Activated CD4-positive, alpha-beta memory T cell treated with anti-CD3 and anti-CD28 coated beads for 36 hours (primary cell): Measurements from ENCODE around the gene ABHD15. TPM values are rescaled to one million over a fixed set of nuclear protein-coding genes. Genes with fewer than 3 reads are reported as not detected.
A peak's percentile ranks its signal among the peaks of the same experiment; 100 is the strongest.

Experiments used
- CTCF ChIA-PET: fragments of 350-600 bp; sonication (Branson Sonifier 250); formaldehyde crosslinking; loops from one replicate; lab custom pipeline; 2021; ENCODE audit warnings: antibody characterized with exemption, inconsistent platforms; lab: Charles Lee
- POLR2A ChIA-PET: fragments of 350-600 bp; sonication (Branson Sonifier 250); formaldehyde crosslinking; loops from one replicate; lab custom pipeline; 2021; ENCODE audit warnings: antibody characterized with exemption; lab: Charles Lee
- DNase-seq: peaks from one replicate; pipeline ENCODE4 v3.0.0-alpha.2; 2020
- H3K27ac Mint-ChIP-seq: one replicate; pipeline ENCODE4 v1.8.0; 2021; ENCODE audit warnings: mixed read lengths
- H3K27me3 Mint-ChIP-seq: one replicate; pipeline ENCODE4 v1.8.0; 2021; ENCODE audit warnings: mixed read lengths
- H3K36me3 Mint-ChIP-seq: one replicate; pipeline ENCODE4 v1.8.0; 2021; ENCODE audit warnings: mixed read lengths
- H3K4me1 Mint-ChIP-seq: one replicate; pipeline ENCODE4 v1.8.0; 2021; ENCODE audit warnings: low read depth, mixed read lengths
- H3K4me3 Mint-ChIP-seq: one replicate; pipeline ENCODE4 v1.8.0; 2021; ENCODE audit warnings: mild to moderate bottlenecking, mixed read lengths
- H3K9me3 Mint-ChIP-seq: one replicate; pipeline ENCODE4 v1.8.0; 2021; ENCODE audit warnings: mixed read lengths
- intact Hi-C: fragments of 100-400 bp; cut with micrococcal nuclease; formaldehyde crosslinking; loops from one replicate; pipeline ENCODE4 v1.15.1; 2023
- total RNA-seq, 2 experiments: library from RNA; stranded (reverse); gene quantifications; one replicate each; pipeline ENCODE4 v1.2.3, GENCODE V29; 2021

Gene ABHD15
- total RNA-seq, 2 experiments from 2014 or later, result 8.9 to 9.8 TPM

DNA sequence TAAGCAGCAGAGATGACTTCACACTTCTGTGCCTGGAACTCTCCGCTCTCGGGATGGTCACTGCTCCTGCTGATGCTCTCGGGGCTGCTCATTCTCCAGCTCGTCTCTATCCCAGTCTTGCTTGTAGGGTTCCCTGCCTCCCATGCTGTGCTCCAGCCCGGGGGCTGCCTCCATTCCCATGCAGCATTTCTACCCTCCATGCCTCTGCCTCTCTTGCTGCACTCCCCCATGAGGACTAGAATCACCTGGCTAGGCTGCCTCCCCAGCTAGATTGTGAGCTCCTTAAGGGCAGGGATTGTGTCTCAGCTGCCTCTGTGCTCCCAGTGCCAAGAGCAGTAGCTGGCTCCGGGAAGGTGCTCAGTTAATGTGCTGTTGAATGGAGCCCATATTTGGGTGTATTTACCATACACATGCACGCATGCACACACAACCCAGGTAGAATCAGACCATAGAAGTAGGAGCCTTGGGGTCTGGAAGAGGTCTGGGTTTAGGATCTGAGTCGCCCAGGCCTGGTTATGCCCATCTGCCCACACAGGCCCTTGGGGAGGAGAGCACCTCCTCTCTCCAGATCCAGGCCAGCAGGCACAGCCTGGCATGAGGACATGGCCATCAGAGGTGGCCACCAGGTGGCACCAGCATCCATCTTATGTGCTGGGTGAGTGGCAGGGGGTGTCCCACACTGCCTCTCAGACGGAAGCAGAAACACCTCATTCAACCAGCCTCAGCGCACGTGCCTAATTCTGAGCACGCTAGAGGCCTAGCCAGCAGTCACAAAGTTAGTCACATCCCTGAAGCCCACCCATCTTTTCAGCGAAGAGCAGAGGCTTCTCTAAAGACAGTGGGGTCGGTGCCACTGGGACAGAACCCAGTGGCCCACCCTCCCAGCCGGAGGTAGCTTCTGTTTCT lies 13.3 kb upstream of the ABHD15 start:
- H3K4me1 Mint-ChIP-seq, result peaks cover 12% of the 10 kb centered on the region
- peak overlapping the region; percentile 47 for H3K27ac Mint-ChIP-seq
- no peaks in the 10 kb centered on the region for H3K27me3 Mint-ChIP-seq
- intact Hi-C loops, result loop anchor here (1.0 to 10.0 kb wide), 6 partner anchors 11 to 355 kb away; partner anchors contain the start of genes SSH2 and TP53I13
- H3K9me3 Mint-ChIP-seq, result no peaks in the 10 kb centered on the region
- H3K4me3 Mint-ChIP-seq, result no peak overlapping the region
- CTCF ChIA-PET, result interaction anchor here (0.7 to 6.9 kb wide), 14 partner anchors 8 to 441 kb away, joined by 3 to 98 read pairs (median 5); partner anchors contain the start of gene ANKRD13B
- H3K36me3 Mint-ChIP-seq, result peaks cover 19% of the 10 kb centered on the region
- peak; percentile 94 for DNase-seq
- POLR2A ChIA-PET, result interaction anchor here (0.6 to 1.0 kb wide), 3 partner anchors 33 to 162 kb away, joined by 3 to 5 read pairs (median 4); no protein-coding TSS in a partner anchor

DNA sequence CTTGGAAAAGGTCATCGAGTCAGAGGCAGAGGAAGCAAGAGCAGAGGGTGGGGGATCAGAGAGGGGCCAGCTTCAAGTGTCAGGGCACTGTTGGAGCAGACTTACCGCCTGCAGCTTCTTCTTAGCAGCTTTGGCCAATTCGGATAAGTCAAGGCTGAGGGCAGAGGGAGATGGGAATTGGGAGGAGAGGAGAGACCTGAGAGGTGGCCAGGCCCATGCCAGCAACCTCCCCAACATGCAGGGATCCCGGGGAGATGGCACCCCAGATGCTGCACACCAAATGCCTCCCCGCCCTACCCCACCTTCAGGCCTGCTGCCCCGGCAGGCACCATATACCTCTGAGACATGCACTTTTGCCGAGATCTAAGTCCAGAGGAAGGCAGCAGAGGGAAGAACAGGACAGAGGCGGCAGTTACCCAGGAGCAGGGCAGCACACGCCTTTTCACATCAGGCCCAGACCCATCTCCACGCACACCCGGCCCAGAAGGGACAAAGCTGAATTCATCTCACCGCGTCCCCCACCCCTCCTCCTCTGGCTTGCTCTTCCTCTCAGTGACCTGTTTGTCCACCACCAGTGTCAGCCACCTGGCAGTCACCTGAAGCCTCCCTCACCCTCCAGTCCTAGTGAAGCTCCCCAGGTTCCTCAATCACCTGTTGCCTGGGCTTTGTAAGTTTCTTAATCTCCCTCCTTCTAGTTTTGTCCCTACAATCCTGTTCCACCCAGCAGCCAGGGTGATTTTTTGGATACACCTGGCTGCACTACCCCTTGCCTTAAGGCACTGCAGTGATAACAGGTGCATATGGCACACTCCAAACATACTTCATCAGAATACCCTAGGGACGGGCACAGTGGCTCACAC lies 12.0 kb upstream of the ABHD15 start:
- intact Hi-C loops, result no loop called here
- Mint-ChIP-seq H3K36me3 (peaks cover 21% of the 10 kb centered on the region), H3K27ac (no peak overlapping the region), H3K4me3 (no peak overlapping the region), H3K4me1 (peaks cover 5% of the 10 kb centered on the region), H3K27me3 (no peaks in the 10 kb centered on the region), H3K9me3 (no peaks in the 10 kb centered on the region)
- POLR2A ChIA-PET, result interaction anchor here (1.5 kb wide), 1 partner anchor 9 kb away, joined by 3 read pairs; no protein-coding TSS in a partner anchor
- no peak for DNase-seq
- CTCF ChIA-PET, result interaction anchor here (0.7 to 6.9 kb wide), 10 partner anchors 9 to 420 kb away, joined by 3 to 98 read pairs (median 5); partner anchors contain the start of gene ANKRD13B

DNA sequence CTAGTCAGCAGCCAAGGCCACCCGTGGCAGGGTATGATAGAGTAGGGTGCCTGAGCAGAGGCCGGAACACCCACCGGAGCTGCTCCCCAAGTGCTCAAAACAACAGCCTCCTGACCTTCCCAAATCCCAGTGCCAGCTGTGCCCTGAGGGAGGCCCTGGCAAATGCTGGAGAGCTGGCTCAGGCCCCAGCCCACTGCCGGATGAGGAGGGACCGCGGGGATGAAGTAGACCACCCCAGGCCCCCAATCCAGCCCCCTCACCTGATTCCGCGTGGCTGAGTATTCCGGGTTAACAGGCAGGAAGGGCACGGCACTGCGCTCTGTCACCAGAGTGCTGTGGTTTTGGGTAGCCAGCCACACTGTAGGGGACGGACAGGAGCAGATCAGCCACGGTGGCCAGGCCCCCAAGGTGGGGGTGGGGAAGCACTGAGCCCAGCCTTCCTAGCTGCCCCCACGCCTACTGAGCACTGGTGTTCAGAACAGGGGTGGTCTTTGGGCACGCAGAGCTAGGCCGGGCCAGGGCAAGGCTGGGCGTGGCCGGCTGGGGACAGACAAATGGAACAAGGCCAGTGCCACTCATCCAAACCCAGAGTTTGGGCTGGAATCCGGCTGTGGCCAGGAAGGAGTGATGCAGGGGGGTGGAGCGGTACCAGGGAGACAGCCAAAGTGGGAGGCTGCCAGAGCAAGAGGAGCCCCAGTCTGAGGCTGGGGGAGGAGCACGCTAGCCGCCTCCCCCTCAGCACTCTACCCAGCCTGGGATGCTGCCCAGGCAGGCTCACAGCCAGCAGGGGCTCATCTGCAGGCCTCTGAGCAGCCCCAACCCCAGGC lies 10.8 kb upstream of the ABHD15 start:
- H3K27me3 Mint-ChIP-seq, result no peaks in the 10 kb centered on the region
- no peaks in the 10 kb centered on the region for H3K9me3 Mint-ChIP-seq
- H3K4me1 Mint-ChIP-seq, result peaks cover 11% of the 10 kb centered on the region
- intact Hi-C loops, result no loop called here
- no peak for DNase-seq
- POLR2A ChIA-PET, result interaction anchor here (1.2 to 1.5 kb wide), 3 partner anchors 8 to 10 kb away, joined by 3 read pairs; no protein-coding TSS in a partner anchor
- H3K36me3 Mint-ChIP-seq, result peaks cover 24% of the 10 kb centered on the region
- no peak overlapping the region for H3K4me3 Mint-ChIP-seq
- no peak overlapping the region for H3K27ac Mint-ChIP-seq
- CTCF ChIA-PET, result interaction anchor here (0.9 to 6.9 kb wide), 3 partner anchors 11 to 40 kb away, joined by 4 to 62 read pairs (median 8); partner anchors contain the start of gene ANKRD13B

DNA sequence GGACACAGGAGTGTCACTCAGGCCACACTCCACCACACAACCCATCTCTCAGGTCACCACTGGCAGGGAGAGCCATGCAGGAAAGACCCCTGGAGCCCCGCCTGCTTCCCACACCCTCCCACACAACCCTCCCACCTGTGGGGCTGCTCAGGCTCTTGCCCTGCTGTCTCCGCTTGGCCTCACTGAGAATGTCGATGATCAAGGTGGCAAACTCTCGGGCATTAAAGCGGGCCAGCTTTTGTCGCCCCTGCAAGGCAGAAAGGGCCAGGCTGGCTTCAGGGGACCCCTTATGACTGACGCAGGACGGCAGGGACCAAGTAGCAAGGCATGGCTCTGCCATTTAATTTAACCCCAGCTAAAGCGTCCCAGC lies 10.1 kb upstream of the ABHD15 start:
- H3K36me3 Mint-ChIP-seq, result peaks cover 20% of the 10 kb centered on the region
- no peak overlapping the region for H3K4me3 Mint-ChIP-seq
- H3K9me3 Mint-ChIP-seq, result no peaks in the 10 kb centered on the region
- intact Hi-C loops, result no loop called here
- no peak overlapping the region for H3K27ac Mint-ChIP-seq
- ChIA-PET POLR2A (interaction anchor here (1.2 kb wide), 2 partner anchors 8 to 11 kb away, joined by 3 read pairs; no protein-coding TSS in a partner anchor), CTCF (interaction anchor here (0.9 to 6.9 kb wide), 5 partner anchors 10 to 41 kb away, joined by 3 to 62 read pairs (median 7); partner anchors contain the start of genes ABHD15, ANKRD13B and TP53I13)
- H3K27me3 Mint-ChIP-seq, result no peaks in the 10 kb centered on the region
- no peak for DNase-seq
- peaks cover 11% of the 10 kb centered on the region for H3K4me1 Mint-ChIP-seq

DNA sequence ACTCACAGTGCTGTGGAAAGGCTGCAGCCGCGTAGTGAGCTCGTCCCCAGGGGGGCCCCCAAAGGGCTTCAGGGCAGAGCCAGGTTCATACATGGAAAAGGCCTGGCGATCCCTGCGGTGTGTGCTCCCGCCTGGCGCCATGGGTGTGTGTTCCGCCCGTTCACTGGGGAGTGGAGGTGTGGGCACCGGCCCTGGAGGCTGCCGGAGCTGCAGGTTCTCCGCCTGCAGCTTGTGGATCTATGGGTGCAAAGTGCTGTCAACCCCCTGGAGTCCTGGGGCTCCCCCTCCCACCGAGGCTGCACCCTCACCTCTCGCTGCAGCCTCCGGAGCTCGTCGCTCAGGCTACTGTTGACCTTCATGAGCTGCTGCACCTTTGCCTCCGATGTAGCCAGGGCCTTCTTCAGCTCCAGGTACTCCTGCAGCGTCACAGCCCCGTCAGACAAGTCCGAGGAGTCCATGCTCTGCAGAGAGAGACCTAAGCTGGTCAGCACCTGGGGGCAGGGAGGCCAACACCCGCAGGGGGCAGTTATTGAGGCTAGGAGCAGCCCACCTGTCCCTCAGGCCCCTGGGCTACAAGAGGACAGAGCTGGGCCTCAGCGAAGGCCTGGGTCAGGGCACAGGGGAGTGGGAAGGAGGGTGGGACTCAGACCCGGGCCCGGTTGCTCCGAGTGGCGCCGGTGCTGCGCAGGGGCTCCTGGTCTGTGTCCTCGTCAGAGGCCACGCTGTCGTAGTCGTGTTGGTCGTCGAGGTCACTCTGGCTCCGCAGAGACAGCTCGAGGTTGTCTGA lies 9.6 kb upstream of the ABHD15 start:
- H3K27ac Mint-ChIP-seq, result no peak overlapping the region
- ChIA-PET POLR2A (interaction anchor here (1.2 kb wide), 2 partner anchors 9 to 11 kb away, joined by 3 read pairs; no protein-coding TSS in a partner anchor), CTCF (interaction anchor here (0.9 to 6.9 kb wide), 5 partner anchors 9 to 42 kb away, joined by 3 to 62 read pairs (median 7); partner anchors contain the start of genes ABHD15, ANKRD13B and TP53I13)
- intact Hi-C loops, result no loop called here
- DNase-seq, result no peak
- H3K9me3 Mint-ChIP-seq, result no peaks in the 10 kb centered on the region
- no peak overlapping the region for H3K4me3 Mint-ChIP-seq
- no peaks in the 10 kb centered on the region for H3K27me3 Mint-ChIP-seq
- peaks cover 11% of the 10 kb centered on the region for H3K4me1 Mint-ChIP-seq
- peaks cover 20% of the 10 kb centered on the region for H3K36me3 Mint-ChIP-seq

DNA sequence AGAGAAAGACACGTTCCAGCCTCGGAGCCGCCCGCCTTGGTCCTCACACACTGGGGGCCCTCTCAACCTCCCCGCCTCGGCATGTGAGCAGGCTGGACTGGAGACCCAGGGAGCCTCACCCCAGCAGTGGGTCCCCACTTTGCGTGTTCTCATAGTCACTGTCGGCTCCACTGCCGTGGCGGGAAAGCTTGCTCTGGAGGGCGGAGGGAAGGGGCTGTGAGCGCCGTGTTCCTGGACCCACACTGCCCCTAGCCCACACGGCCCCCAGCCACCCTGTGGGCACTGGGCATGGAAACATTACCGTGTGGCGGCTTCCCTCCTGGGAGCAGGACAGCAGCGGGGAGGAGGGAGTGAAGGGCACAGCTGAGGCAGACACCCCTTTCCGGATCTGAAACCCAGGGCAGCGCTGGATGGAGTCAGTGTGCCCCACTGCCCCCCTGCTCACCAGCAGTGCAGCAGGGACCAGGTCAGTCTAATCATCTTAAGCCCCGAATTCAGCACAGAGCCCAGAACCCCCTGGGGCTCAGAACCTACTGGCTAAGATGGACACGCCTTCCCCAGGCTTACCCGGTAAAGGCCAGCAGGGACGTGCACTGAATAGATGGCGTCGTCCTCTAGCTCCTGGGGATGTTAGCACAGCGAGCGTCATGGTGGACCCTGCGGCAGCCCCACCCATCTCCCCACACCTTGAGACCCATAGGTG lies 8.8 kb upstream of the ABHD15 start:
- Mint-ChIP-seq H3K4me1 (peaks cover 16% of the 10 kb centered on the region), H3K9me3 (no peaks in the 10 kb centered on the region), H3K27me3 (no peaks in the 10 kb centered on the region), H3K27ac (no peak overlapping the region), H3K4me3 (no peak overlapping the region), H3K36me3 (peaks cover 20% of the 10 kb centered on the region)
- ChIA-PET POLR2A (no interaction called here), CTCF (interaction anchor here (1.3 to 6.9 kb wide), 4 partner anchors 8 to 42 kb away, joined by 7 to 62 read pairs (median 10); partner anchors contain the start of genes ABHD15, ANKRD13B and TP53I13)
- no peak for DNase-seq
- intact Hi-C loops, result no loop called here

DNA sequence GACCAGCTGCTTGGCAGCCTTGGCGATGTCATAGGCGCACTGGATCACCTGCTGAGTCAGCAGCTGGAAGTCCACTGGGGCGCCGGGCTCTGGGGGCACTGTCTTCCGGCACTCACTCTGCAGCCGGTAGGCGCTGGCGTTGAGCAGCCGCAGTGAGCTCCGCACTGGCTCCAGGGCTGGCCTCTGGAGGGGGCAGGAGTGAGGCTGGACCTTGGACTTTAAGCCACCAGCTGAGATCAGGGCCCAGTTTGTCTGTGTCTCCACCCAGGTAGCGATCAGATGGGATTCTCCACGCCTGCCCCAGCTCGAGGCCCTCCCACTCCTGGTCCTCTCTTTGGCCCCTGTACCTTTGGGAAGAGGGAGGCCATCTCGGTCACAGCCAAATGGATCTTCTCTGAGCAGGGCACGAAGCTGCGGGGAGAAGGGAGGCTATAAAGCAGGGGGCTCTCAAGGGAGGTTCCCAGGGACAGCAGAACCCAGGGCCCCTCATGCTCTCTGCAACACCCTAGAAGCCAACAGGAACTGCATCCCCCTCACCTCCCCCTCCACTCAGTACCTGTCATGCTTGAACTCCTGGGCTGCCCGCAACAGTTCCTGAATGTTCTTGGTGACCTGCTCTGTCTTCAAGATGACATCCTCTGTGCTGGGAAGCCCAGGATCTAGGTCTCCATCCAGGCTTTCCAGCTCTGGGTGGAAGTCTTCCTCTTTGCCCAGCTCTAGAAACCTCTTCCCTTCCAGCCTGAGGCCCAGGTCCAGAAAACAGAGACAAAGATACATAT lies 8.1 kb upstream of the ABHD15 start:
- Mint-ChIP-seq H3K27ac (peak overlapping the region; percentile 33), H3K9me3 (no peaks in the 10 kb centered on the region), H3K27me3 (no peaks in the 10 kb centered on the region), H3K4me3 (no peak overlapping the region), H3K4me1 (peaks cover 12% of the 10 kb centered on the region), H3K36me3 (peaks cover 15% of the 10 kb centered on the region)
- intact Hi-C loops, result no loop called here
- CTCF ChIA-PET, result interaction anchor here (3.1 to 3.2 kb wide), 3 partner anchors 17 to 43 kb away, joined by 11 to 26 read pairs (median 15); partner anchors contain the start of gene ANKRD13B
- POLR2A ChIA-PET, result interaction anchor here (0.9 kb wide), 1 partner anchor 16 kb away, joined by 3 read pairs; no protein-coding TSS in a partner anchor
- DNase-seq, result no peak

DNA sequence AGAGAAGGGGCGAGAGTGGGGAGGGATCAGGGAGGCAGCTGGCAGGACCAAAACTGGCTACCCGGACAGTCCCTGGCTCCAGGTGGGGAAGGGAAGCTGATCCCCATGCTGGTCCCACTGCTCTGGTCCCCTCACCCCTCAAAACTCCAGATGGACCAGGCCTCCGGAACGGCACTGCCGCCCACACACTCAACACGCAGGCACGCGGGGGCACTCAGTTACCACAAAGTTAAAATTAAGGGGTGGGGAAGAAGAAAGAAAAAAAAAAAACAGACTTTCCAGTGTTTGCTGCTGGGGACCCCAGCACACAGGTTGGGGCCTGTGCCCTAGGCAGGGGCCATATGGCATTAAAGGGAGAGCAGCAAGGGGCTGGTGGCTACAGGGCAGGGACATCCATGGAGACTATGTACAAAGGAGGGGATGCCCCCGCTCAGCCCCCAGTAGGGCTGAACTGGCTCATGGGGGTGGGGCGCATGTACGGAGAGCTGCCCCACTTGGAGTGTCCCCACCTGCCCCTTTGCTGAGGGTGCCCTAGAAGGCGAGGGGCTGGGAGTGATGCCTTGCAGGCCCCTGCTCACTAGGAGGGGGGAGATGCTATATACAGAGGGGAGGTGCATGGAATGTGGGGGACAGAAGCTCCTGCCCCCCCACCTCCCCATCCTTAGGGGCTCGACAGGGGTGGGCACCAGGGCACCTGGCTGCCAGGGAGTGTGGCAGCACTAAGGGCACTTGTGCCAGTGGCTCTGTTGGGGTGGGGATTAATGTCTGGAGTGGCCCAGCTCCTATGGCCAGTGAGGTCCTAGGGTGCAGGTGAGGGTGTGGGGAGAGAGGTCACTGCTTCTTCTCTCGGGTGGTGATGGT lies 7.3 kb upstream of the ABHD15 start:
- no peak for DNase-seq
- POLR2A ChIA-PET, result interaction anchor here (0.9 to 1.4 kb wide), 4 partner anchors 14 to 44 kb away, joined by 3 to 4 read pairs (median 4); no protein-coding TSS in a partner anchor
- Mint-ChIP-seq H3K36me3 (peaks cover 13% of the 10 kb centered on the region), H3K27ac (no peak overlapping the region), H3K9me3 (no peaks in the 10 kb centered on the region), H3K4me3 (no peak overlapping the region), H3K4me1 (peaks cover 16% of the 10 kb centered on the region), H3K27me3 (no peaks in the 10 kb centered on the region)
- intact Hi-C loops, result no loop called here
- CTCF ChIA-PET, result interaction anchor here (0.9 to 3.2 kb wide), 7 partner anchors 9 to 219 kb away, joined by 3 to 26 read pairs (median 11); partner anchors contain the start of gene ANKRD13B
